GM04504 (cell line): Measurements from ENCODE around the gene ATP5ME.
A peak's percentile ranks its signal among the peaks of the same experiment; 100 is the strongest.
"Not testable (repeated sequence)": the region's sequence is repeated elsewhere in the genome, so short reads cannot be mapped to it uniquely, and the experiment has no call there.

Experiments used
- DNase-seq: peaks from one replicate; pipeline ENCODE4 v3.0.0-alpha.2; 2012; ENCODE audit warnings: low read depth

ATP5ME gene, protein sequence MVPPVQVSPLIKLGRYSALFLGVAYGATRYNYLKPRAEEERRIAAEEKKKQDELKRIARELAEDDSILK

DNA sequence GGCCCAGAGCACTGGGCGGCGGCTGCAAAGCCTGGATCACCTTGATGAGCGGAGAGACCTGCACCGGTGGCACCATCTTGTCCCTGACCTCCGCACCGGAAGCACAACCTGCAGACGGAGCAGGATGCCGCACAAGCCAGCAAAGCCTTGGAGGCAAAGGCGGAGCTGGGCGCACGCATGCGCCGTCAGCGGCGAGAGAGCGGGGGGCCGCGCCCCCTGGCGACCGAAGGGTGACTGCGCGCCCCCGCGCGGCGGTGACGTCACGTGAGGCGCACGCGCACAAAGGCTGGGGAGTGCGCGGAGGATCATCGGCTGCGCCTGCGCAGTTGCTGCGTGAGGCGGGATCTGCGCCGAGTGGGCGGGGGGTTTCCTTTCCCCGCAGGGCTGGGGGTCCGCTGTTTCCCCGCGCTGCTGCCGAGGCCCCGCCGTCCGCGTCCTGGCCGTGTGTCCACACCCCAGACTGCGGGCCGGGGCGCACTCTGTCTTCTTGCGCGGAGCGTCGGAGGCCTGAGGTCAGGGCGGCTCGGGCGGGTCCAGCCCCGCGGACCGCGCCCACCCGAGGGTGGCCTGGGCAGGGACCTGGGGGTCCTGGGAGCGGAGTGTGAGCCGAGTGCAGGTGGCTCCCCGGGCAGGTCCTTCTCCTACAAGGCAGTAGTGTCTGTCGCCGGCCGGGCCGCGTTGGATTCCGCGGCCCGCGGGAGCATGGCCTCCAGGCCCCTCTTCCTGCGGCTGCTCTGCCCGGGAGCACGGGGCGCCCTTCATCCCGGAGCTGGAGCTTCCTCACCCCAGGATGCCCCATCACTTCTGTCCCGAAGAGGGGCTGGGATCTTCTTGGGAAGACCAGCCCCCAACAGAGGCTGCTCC lies at the start of gene ATP5ME, which contains the start of gene MYL5:
ATP5ME (minus strand) TSS at position 105 of the 864 bp plus-strand sequence; CDS start at position 76, 29 bp downstream.
MYL5 (plus strand) TSS at position 371 of the 864 bp plus-strand sequence. CDS start 3,485 bp downstream, outside the sequence.
- peak; percentile 87 for DNase-seq

DNA sequence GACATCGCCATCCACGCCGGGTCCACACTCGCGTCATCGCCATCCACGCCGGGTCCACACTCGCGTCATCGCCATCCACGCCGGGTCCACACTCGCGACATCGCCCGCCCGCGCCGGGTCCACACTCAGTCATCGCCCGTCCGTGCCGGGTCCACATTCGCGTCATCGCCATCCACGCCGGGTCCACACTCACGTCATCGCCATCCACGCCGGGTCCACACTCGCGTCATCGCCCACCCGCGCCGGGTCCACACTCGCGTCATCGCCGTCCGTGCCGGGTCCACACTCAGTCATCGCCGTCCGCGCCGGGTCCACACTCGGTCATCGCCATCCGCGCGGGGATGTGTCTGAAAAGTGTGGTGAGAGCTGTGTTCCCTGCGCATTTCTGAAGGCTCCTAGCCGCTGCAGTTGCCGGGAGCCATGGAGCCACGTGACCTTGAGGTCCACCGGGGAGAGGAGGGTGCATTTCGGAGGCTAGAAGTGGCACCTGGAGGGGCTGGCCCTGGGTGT lies 48.8 kb upstream of the ATP5ME start:
- no peak for DNase-seq

DNA sequence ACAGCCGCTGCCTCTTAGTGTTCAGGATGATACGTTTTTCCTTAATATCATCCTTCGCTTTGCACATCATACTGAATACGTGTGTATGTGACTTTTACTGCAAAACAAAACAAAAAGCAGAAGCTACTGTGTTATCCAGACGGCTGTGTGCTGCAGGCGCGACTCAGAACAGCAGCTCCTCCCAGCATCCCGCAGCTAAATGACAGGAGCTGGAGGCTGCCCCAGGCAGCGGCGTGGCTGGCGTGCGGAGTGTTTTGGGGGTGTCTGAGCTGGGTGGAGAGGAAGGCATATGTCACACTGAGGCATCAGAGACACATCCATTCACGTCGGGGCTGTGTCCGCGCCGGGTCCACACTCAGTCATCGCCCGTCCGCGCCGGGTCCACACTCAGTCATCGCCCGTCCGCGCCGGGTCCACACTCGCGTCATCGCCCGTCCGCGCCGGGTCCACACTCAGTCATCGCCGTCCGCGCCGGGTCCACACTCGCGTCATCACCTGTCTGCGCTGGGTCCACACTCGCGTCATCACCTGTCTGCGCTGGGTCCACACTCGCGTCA lies 48.2 kb upstream of the ATP5ME start:
- DNase-seq = no peak

DNA sequence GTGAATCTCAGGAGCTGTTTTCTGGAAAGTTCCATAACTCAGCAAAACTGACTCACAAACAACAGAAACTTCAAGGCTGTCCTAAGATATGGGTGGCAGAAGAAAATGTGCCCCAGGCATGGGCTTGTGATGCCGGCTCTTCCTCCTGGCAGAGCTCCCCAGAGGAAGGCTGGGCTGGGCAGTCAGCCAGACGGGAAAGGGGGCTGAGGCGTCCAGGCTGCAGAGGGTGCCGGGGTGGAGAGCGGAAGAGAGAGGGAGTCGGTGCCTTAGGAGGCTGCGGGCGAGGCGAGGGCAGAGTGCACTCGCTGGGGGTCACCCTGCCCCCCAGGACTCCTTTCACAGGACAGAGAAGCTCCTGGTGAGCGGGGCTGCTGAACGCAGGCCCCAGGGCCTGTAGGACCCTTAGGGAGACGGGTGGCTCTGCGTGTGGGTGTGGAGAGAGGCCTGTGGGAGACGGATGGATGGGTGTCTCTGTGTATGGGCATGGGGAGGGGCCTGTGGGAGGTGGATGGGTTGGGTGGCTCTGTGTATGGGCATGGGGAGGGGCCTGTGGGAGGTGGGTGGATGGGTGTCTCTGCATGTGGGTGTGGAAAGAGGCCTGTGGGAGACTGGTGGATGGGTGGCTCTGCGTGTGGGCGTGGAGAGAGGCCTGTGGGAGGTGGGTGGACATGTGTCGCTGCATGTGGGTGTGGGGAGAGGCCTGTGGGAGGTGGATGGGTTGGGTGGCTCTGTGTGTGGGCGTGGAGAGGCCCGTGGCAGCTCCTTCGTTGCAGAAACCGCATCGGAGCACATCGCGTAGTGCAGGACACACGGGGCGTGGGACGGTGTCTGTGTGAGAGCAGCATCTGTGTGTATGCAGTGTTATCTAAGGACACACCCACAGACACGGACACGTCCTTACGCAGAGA lies 47.4 kb upstream of the ATP5ME start:
- no peak for DNase-seq

- DNase-seq = no peak
Observed at GRCh38 chr4:720111-720860, 46.2 kb upstream of the ATP5ME start.

DNA sequence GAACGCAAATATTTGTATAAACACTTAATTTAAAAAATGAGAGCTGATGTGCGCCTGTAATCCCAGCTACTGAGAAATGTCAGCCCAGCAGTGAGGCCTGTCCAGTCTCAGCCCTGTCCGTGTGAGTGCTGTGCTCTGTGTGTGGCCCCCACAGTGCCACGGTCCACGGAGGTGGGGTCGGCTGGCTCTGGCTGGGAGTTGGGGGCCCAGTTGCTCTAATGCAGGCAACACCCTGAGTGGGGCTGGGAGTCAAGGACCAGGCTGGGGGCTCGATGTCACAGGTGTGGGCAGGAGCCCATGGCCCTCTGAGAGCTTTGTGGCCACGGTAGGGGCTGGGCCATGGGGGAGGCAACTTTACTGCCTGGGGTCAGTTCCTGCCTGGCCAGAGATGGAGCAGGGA lies 44.4 kb upstream of the ATP5ME start:
- DNase-seq = no peak

- no peak for DNase-seq
Observed at GRCh38 chr4:717601-718320, 43.7 kb upstream of the ATP5ME start.

DNA sequence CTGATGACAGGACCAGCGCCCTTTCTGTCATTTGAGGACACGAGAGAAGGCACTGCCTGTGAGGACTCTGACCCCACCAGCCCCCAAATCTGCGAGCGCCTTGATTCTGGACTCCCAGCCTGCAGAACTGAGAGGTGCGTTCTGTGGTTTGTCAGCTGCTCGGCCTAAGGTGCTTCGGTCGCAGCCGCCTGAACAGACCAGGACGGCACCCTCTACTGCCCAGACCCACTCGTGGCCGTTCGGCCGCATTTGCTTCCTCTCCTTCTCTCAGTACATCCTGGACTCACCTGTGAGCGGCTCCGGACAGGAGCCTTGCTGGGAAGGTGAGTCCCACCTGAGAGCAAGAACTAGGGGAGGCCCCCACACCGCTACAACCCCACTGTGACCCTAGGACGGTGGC lies 40.0 kb upstream of the ATP5ME start:
- DNase-seq = no peak

- DNase-seq = no peak
Observed at GRCh38 chr4:712916-713632, 39.0 kb upstream of the ATP5ME start.

DNA sequence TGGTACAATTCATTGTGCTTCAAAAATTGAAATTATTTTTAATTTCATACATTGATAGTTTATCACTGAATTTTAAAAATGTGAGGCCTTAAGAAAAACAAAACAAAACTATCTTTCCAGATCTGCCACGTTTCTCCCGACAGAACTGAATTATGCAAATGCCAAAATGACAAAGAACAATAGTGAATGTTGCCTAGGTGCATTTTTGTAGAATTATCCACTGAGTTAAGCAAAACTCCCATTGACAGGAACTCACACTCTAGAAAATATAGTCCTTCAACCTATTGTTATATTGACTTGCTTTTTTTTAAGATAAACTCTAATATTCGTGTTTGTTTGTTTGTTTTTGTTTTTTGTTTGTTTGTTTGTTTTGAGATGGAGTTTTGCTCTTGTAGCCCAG lies 38.0 kb upstream of the ATP5ME start:
- DNase-seq = no peak

DNA sequence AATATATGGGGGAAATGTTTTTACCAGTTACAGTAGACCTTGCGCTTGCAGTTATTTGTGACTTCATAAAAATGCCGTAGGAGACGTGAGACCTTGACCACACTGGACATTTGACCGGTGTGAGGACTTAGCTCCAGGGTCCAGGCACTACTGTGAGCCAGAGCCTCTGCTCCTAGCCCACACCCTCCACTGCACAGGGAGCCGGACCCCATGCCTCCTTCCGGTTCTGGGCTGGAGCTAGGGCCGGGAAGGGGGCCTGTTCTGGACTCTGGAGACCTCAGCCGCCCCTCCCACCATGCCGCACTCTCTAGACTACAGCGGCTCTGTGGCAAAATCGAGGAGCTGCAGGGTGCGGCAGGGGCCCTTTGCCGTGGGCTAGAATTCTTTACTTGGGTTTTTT lies 36.8 kb upstream of the ATP5ME start:
- no peak for DNase-seq

- no peak for DNase-seq
Observed at GRCh38 chr4:710116-710515, 36.0 kb upstream of the ATP5ME start.

DNA sequence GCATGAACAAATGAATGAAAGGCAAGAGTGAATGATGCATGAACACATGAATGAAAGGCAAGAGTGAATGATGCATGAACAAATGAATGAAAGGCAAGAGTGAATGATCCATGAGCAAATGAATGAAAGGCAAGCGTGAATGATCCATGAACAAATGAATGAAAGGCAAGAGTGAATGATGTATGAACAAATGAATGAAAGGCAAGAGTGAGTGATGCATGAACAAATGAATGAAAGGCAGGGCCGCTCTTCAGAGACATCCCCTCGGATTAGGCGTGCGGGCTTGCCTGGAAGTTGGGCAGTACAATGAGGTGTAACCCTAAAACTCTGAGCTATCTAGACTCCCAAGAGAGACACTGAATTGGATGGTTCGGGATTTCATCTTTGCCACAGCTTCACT lies 35.3 kb upstream of the ATP5ME start:
- DNase-seq = no peak

DNA sequence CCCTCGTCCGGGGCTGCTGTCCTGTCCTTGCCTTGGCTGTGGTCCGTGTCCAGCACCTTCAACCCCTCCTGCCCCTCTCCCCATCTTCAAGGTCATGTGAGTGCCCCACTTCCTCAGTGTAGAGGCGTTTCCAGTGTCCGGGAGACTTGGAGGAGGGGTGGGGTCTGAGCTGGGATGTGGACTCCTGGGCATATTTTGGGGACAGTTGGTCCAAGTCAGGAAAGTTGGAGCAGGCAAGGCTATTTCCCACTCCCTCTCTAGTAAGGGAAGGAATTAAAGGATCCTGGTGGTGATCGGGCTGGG lies 34.5 kb upstream of the ATP5ME start:
- DNase-seq = no peak

DNA sequence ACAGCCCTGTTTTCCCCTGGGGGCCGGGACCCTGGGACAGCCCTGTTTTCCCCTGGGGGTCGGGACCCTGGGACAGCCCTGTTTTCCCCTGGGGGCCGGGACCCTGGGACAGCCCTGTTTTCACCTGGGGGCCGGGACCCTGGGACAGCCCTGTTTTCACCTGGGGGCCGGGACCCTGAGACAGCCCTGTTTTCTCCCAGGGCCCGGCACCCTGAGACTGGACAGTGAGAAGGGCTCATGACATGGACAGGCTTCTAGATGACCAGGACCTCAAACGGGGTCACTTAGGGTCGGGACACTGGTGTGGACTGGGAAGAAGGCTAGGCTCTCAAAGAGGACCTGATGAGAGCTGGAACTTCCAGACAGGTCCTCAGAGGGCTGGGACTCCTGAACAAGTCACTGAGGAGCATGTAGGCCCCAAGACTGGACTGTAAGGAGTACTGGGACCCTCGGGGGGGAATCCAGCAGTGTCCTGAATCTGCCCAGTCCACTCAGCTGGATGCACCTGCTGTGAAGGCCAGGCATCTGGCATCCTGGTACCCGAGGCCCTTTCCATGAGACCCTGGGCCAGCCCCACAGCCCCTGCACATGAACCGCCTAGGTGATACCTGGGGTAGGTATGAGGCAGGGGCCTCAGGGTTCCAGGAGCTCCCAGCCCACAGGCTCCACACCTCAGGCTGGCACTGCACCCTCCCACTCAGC lies 34.0 kb upstream of the ATP5ME start:
- DNase-seq = no peak

- no peak for DNase-seq
Observed at GRCh38 chr4:706834-707598, 32.9 kb upstream of the ATP5ME start.

DNA sequence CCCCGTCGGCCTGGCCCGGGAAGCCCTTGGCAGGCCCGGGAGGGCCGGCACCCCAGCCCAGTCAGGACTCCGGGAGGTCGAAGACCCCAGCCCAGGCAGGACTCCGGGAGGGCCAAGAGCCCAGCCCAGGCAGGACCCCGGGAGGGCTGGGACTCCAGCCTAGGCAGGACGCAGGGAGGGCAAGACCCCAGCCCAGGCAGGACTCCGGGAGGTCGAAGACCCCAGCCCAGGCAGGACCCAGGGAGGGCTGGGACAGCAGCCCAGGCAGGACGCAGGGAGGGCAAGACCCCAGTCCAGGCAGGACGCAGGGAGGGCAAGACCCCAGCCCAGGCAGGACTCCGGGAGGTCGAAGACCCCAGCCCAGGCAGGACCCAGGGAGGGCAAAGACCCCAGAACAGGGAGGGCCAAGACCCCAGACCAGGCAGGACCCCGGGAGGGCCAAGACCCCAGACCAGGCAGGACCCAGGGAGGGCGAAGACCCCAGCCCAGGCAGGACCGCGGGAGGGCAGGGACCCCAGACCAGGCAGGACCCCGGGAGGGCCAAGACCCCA lies 32.1 kb upstream of the ATP5ME start:
- not testable (repeated sequence) for DNase-seq

- peak; percentile 89 for DNase-seq
Observed at GRCh38 chr4:705278-706082, 31.4 kb upstream of the ATP5ME start, which contains the start of gene PCGF3. Gene PCGF3 (plus strand): TSS chr4:705832. CDS start chr4:733681, 27,849 bp downstream.
